ENCODE results near the gene B3GNT4. TPM values are rescaled to one million over a fixed set of nuclear protein-coding genes. Genes with fewer than 3 reads are reported as not detected.
A peak's percentile ranks its signal among the peaks of the same experiment; 100 is the strongest.
"Not testable (repeated sequence)": the region's sequence is repeated elsewhere in the genome, so short reads cannot be mapped to it uniquely, and the experiment has no call there.

B3GNT4 gene
- total RNA-seq, 1 donor from 2014 or later = not detected

GRCh38 chr12:122171399-122171798 lies 32.1 kb upstream of the B3GNT4 start:
- Histone ChIP-seq H3K27me3 (ENCODE audit: low read depth) (peaks cover 28% of the 10 kb centered on the region), H3K4me3 (no peak overlapping the region), H3K9me3 (replicated peaks) (no peaks in the 10 kb centered on the region), H3K36me3 (no peaks in the 10 kb centered on the region), H3K4me1 (no peaks in the 10 kb centered on the region), H3K27ac (replicated peaks) (no peak overlapping the region)
- TF ChIP-seq CTCF (IDR thresholded peaks at IDR 0.05; ENCODE audit: borderline replicate concordance) = no peak
- intact Hi-C loops (cut with micrococcal nuclease) = no loop called here
- DNase-seq = no peak

GRCh38 chr12:122172262-122172939 lies 31.1 kb upstream of the B3GNT4 start:
- H3K27ac ChIP-seq (replicated peaks) = no peak overlapping the region
- no peaks in the 10 kb centered on the region for H3K9me3 ChIP-seq (replicated peaks)
- intact Hi-C loops (cut with micrococcal nuclease) = no loop called here
- H3K4me1 ChIP-seq = no peaks in the 10 kb centered on the region
- TF ChIP-seq CTCF (IDR thresholded peaks at IDR 0.05; ENCODE audit: borderline replicate concordance) = no peak
- DNase-seq = no peak
- peaks cover 28% of the 10 kb centered on the region for H3K27me3 ChIP-seq (ENCODE audit: low read depth)
- H3K36me3 ChIP-seq = no peaks in the 10 kb centered on the region
- H3K4me3 ChIP-seq = no peak overlapping the region

GRCh38 chr12:122174155-122174845 lies 29.2 kb upstream of the B3GNT4 start, which contains the start of gene IL31:
Gene IL31 (minus strand): TSS chr12:122174221. CDS start chr12:122174172, 49 bp downstream.
- DNase-seq = no peak
- Histone ChIP-seq H3K36me3 (no peaks in the 10 kb centered on the region), H3K27ac (replicated peaks) (no peak within 1 kb of the TSS), H3K4me3 (no peak within 1 kb of the TSS), H3K4me1 (no peaks in the 10 kb centered on the region), H3K9me3 (replicated peaks) (no peaks in the 10 kb centered on the region), H3K27me3 (ENCODE audit: low read depth) (peaks cover 28% of the 10 kb centered on the region)
- no peak for TF ChIP-seq CTCF (IDR thresholded peaks at IDR 0.05; ENCODE audit: borderline replicate concordance)
- intact Hi-C loops (cut with micrococcal nuclease) = no loop called here

GRCh38 chr12:122176473-122176872 lies 27.0 kb upstream of the B3GNT4 start:
- peaks cover 17% of the 10 kb centered on the region for H3K27me3 ChIP-seq (ENCODE audit: low read depth)
- intact Hi-C loops (cut with micrococcal nuclease); H3K4me3 ChIP-seq; DNase-seq; H3K27ac ChIP-seq (replicated peaks); H3K4me1 ChIP-seq; H3K36me3 ChIP-seq; H3K9me3 ChIP-seq (replicated peaks): not testable (repeated sequence)

GRCh38 chr12:122182887-122183587 lies 20.5 kb upstream of the B3GNT4 start, which contains the start of gene LRRC43:
Gene LRRC43 (plus strand): TSS chr12:122183123. CDS start chr12:122183145, 22 bp downstream.
- H3K27ac ChIP-seq (replicated peaks) = no peak within 1 kb of the TSS

More at GRCh38 chr12:122182887-122183587, 20.5 kb upstream of the B3GNT4 start, which contains the start of gene LRRC43:
- H3K27me3 ChIP-seq (ENCODE audit: low read depth) = peaks cover 24% of the 10 kb centered on the region
- intact Hi-C loops (cut with micrococcal nuclease) = no loop called here
- no peak for DNase-seq
- no peak for TF ChIP-seq CTCF (IDR thresholded peaks at IDR 0.05; ENCODE audit: borderline replicate concordance)
- peaks cover 8% of the 10 kb centered on the region for H3K4me1 ChIP-seq
- peak within 1 kb of the TSS; percentile 65 for H3K4me3 ChIP-seq
- no peaks in the 10 kb centered on the region for H3K36me3 ChIP-seq
- no peaks in the 10 kb centered on the region for H3K9me3 ChIP-seq (replicated peaks)
